Activated CD4-positive, alpha-beta T cell treated with anti-CD3 and anti-CD28 coated beads, Interleukin-2, amount 10 ng/mL, durations not matched to agents 24 days and 14 days (primary cell): ENCODE results near the gene C22orf23. TPM values are rescaled to one million over a fixed set of nuclear protein-coding genes. Genes with fewer than 3 reads are reported as not detected.

ENCODE experiments used
- DNase-seq: peaks from one replicate; pipeline ENCODE4 v3.0.0; 2022
- H3K27ac Mint-ChIP-seq: one replicate; pipeline ENCODE4 v1.8.0; 2022; ENCODE audit warnings: mild to moderate bottlenecking, mixed read lengths
- H3K27me3 Mint-ChIP-seq: one replicate; pipeline ENCODE4 v1.8.0; 2022; ENCODE audit warnings: mixed read lengths
- H3K36me3 Mint-ChIP-seq: one replicate; pipeline ENCODE4 v1.8.0; 2022; ENCODE audit warnings: low read depth, mild to moderate bottlenecking, mixed read lengths
- H3K4me1 Mint-ChIP-seq: one replicate; pipeline ENCODE4 v1.8.0; 2021; ENCODE audit warnings: mixed read lengths
- H3K4me3 Mint-ChIP-seq: one replicate; pipeline ENCODE4 v1.8.0; 2022; ENCODE audit warnings: mild to moderate bottlenecking, moderate library complexity, mixed read lengths
- H3K9me3 Mint-ChIP-seq: one replicate; pipeline ENCODE4 v1.8.0; 2021; ENCODE audit warnings: mixed read lengths
- intact Hi-C: fragments of 100-400 bp; cut with micrococcal nuclease; formaldehyde crosslinking; loops from one replicate; pipeline ENCODE4 v1.15.1; 2023
- total RNA-seq: library from RNA; stranded (reverse); gene quantifications from 2 replicates; pipeline ENCODE4 v1.2.3, GENCODE V29; 2022

The C22orf23 gene
- total RNA-seq, 1 donor from 2014 or later = 0.37 TPM

DNA sequence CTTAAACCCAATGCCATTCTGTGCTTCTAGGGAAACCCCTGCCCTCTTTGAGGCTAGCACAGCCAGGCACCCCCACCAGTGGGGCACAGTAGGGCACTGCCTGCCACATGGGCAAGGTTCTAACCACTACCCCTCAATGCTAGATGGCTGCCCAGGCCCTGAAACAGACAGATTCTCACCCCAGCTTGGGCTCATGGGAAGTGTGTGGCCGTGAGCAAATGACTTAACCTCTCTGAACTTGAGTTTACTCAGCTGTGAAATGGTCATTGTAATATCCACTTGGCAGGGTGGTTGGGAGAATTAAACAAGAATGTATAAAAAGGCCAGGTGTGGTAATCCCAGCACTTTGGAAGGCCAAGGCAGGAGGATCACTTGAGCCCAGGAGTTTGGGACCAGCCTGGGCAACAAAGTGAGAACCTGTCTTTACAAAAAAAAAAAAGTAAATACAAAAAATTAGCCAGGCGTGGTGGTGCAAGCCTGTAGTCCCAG is 22.4 kb downstream of the C22orf23 start:
- Mint-ChIP-seq H3K27ac (peak overlapping the region; percentile 40), H3K27me3 (no peaks in the 10 kb centered on the region), H3K4me1 (peaks cover 9% of the 10 kb centered on the region), H3K9me3 (no peaks in the 10 kb centered on the region), H3K36me3 (peaks cover 12% of the 10 kb centered on the region), H3K4me3 (no peak overlapping the region)
- DNase-seq = no peak
- intact Hi-C loops = loop anchor here (5.0 kb wide), 1 partner anchor 34 kb away; no protein-coding TSS in a partner anchor

DNA sequence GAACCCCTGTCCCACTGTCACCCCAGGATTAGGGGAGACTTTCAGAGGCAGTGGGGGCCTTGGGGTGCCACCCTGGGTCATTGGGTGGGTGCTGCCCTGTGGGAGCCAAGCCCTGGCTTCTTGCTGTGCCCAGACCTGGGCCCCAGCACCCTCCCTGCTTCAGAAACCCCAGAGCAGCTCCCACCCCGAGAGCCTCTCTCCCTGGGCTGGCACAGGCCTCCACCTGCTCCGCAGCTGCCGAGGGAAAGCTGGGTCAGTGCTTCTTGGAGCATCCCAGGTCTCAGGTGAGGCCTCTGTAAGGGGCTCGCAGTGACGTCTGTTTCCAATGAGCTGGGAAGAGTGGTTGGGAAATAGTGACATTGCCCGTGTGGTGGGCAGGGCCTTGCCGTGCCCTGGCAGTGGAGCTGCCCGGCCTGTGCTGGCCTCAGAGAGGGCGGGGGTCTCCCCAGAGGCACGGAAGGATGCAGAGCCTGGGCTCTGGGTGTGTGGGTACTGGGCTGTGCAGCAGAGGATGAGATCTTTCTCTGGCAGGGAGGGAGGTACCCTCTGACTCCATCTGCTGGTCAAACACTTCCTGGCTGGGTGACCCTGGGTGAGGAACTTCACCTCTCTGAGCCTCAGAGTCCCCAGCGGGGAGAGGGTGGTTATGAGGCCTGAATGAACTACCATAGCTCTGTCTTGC is 23.0 kb downstream of the C22orf23 start:
- Mint-ChIP-seq H3K27me3 (no peaks in the 10 kb centered on the region), H3K4me1 (peaks cover 9% of the 10 kb centered on the region), H3K36me3 (peaks cover 12% of the 10 kb centered on the region), H3K4me3 (no peak overlapping the region), H3K27ac (no peak overlapping the region), H3K9me3 (no peaks in the 10 kb centered on the region)
- intact Hi-C loops = loop anchor here (5.0 kb wide), 1 partner anchor 33 kb away; no protein-coding TSS in a partner anchor
- DNase-seq = peak; percentile 72

- Mint-ChIP-seq H3K4me1 (peaks cover 9% of the 10 kb centered on the region), H3K27ac (no peak overlapping the region), H3K4me3 (no peak overlapping the region), H3K9me3 (no peaks in the 10 kb centered on the region), H3K36me3 (peaks cover 12% of the 10 kb centered on the region), H3K27me3 (no peaks in the 10 kb centered on the region)
- intact Hi-C loops = no loop called here
- no peak for DNase-seq
Observed at GRCh38 chr22:37929390-37929789, 24.0 kb downstream of the C22orf23 start.

DNA sequence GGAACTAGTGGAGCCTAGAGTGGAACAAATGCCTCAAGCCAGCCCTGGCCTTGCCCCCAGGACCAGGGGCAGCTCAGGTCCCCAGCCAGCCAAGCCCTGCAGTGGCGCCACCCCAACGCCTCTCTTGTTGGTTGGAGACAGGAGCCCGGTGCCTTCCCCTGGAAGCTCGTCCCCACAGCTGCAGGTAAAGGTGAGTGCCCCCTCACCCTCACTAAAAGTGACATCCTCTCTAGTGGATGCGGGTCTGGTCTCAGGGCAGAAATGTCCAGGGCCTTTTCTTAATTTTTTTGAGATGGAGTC is 25.8 kb downstream of the C22orf23 start:
- Mint-ChIP-seq H3K9me3 (no peaks in the 10 kb centered on the region), H3K36me3 (peaks cover 14% of the 10 kb centered on the region), H3K27me3 (no peaks in the 10 kb centered on the region), H3K4me1 (no peaks in the 10 kb centered on the region), H3K4me3 (no peak overlapping the region), H3K27ac (no peak overlapping the region)
- no peak for DNase-seq
- intact Hi-C loops = no loop called here

GRCh38 chr22:37926771-37927636 is 26.4 kb downstream of the C22orf23 start:
- H3K27ac Mint-ChIP-seq = no peak overlapping the region
- no peak for DNase-seq
- no peak overlapping the region for H3K4me3 Mint-ChIP-seq

DNA sequence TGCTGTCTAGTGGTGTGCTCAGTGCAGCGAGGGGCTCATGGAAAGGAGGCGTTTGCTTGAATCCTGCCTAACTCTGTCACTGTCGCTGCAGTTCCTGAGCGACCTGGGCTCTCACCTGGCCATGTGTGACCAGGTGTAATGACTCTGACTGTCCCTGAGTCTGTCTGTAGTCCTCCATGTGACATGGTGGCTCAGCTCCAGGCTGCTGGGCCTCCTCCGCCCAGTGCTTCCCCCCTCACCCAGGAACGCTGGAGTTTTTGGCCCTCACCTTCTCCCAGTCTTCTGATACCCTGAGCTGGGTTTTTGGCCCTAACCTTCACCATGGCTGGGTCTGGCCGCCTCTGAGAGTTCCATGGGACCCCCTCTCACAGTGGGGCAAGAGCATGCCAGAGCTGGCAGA is 27.0 kb downstream of the C22orf23 start:
- Mint-ChIP-seq H3K4me3 (no peak overlapping the region), H3K9me3 (no peaks in the 10 kb centered on the region), H3K27ac (no peak overlapping the region), H3K4me1 (peaks cover 1% of the 10 kb centered on the region), H3K36me3 (peaks cover 15% of the 10 kb centered on the region), H3K27me3 (no peaks in the 10 kb centered on the region)
- no peak for DNase-seq
- intact Hi-C loops = no loop called here

More at GRCh38 chr22:37926771-37927636, 26.4 kb downstream of the C22orf23 start:
- H3K9me3 Mint-ChIP-seq = no peaks in the 10 kb centered on the region
- intact Hi-C loops = no loop called here
- no peaks in the 10 kb centered on the region for H3K27me3 Mint-ChIP-seq
- H3K36me3 Mint-ChIP-seq = peaks cover 12% of the 10 kb centered on the region
- no peaks in the 10 kb centered on the region for H3K4me1 Mint-ChIP-seq

- no peak for DNase-seq
- Mint-ChIP-seq H3K27me3 (no peaks in the 10 kb centered on the region), H3K4me3 (no peak overlapping the region), H3K4me1 (peaks cover 1% of the 10 kb centered on the region), H3K36me3 (peaks cover 15% of the 10 kb centered on the region), H3K27ac (no peak overlapping the region), H3K9me3 (no peaks in the 10 kb centered on the region)
- intact Hi-C loops = no loop called here
Observed at GRCh38 chr22:37925767-37926166, 27.6 kb downstream of the C22orf23 start.

DNA sequence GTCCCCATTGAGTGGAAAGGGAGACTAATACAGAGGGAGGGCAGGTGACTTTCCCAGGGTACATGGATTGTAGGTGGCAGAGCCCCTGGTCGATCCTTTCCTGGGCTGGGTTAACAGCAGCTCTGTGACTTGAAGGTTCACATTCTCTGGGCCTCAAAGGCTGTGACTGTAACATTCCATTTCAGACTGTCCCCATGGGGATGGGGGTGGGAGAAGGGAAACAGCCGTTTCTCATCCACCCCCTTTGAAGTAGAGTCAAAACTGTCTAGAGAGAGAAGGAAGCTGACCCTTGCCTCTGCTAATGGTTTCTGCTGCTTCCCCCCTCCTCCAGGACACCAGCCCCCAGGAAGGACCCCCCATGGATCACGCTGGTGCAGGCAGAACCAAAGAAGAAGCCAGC is 28.1 kb downstream of the C22orf23 start:
- no peaks in the 10 kb centered on the region for H3K9me3 Mint-ChIP-seq
- no peak for DNase-seq
- no peak overlapping the region for H3K27ac Mint-ChIP-seq
- H3K4me3 Mint-ChIP-seq = no peak overlapping the region
- no peaks in the 10 kb centered on the region for H3K27me3 Mint-ChIP-seq
- peaks cover 15% of the 10 kb centered on the region for H3K36me3 Mint-ChIP-seq
- H3K4me1 Mint-ChIP-seq = peaks cover 2% of the 10 kb centered on the region
- intact Hi-C loops = no loop called here

GRCh38 chr22:37924386-37925065 is 28.9 kb downstream of the C22orf23 start:
- H3K4me1 Mint-ChIP-seq = peaks cover 6% of the 10 kb centered on the region
- H3K36me3 Mint-ChIP-seq = peaks cover 19% of the 10 kb centered on the region
- DNase-seq = no peak
- no peak overlapping the region for H3K4me3 Mint-ChIP-seq
- no peaks in the 10 kb centered on the region for H3K27me3 Mint-ChIP-seq
- H3K9me3 Mint-ChIP-seq = no peaks in the 10 kb centered on the region
- intact Hi-C loops = no loop called here
- H3K27ac Mint-ChIP-seq = no peak overlapping the region

DNA sequence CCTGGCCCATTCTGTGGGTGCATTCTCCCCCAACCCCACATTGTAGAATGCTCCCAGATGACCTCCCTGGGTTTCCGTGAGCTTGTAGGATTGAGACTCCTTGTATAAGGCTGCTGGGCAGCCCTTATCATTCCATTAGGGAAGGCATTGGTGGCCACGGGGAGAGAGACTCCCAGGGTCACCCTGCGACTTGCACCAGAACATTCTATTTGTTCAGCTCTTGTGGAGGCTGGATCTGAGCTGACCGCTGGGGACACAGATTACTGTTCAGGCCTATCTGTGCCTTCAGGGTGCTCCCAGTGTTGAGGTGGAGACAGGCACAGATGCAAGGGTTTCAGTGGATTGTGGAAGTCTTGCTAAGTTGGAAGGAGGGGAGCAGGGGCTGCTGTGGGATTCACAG is 29.5 kb downstream of the C22orf23 start:
- no peak for DNase-seq
- peaks cover 16% of the 10 kb centered on the region for H3K36me3 Mint-ChIP-seq
- H3K9me3 Mint-ChIP-seq = no peaks in the 10 kb centered on the region
- H3K4me3 Mint-ChIP-seq = no peak overlapping the region
- no peak overlapping the region for H3K27ac Mint-ChIP-seq
- intact Hi-C loops = no loop called here
- H3K4me1 Mint-ChIP-seq = peaks cover 6% of the 10 kb centered on the region
- no peaks in the 10 kb centered on the region for H3K27me3 Mint-ChIP-seq

GRCh38 chr22:37922191-37922590 is 31.2 kb downstream of the C22orf23 start:
- intact Hi-C loops = no loop called here
- peaks cover 12% of the 10 kb centered on the region for H3K36me3 Mint-ChIP-seq
- no peak overlapping the region for H3K27ac Mint-ChIP-seq
- H3K4me1 Mint-ChIP-seq = peaks cover 8% of the 10 kb centered on the region
- no peaks in the 10 kb centered on the region for H3K9me3 Mint-ChIP-seq
- no peak overlapping the region for H3K4me3 Mint-ChIP-seq
- DNase-seq = no peak
- no peaks in the 10 kb centered on the region for H3K27me3 Mint-ChIP-seq

DNA sequence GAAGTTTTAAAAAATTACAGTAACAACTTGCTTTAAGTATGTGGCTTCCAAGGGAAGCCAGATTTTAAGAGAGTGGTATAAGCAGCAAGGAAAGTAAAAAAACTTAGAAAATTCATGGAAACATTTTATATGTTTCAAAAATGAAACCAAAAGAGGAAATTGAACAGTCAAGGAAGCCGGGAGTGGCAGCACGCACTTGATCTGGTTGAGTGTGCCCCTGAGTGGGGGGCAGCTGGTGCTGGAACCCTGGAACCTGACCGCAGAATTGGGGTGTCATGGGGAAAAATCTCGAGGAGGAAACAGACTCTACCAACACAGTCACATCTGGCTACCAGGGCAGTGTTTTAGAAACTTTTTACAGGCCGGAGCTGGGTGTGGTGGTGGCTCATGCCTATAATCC is 33.3 kb downstream of the C22orf23 start:
- Mint-ChIP-seq H3K4me3 (peak overlapping the region; percentile 72), H3K4me1 (peaks cover 8% of the 10 kb centered on the region), H3K9me3 (no peaks in the 10 kb centered on the region), H3K36me3 (peaks cover 16% of the 10 kb centered on the region), H3K27ac (peak overlapping the region; percentile 93), H3K27me3 (no peaks in the 10 kb centered on the region)
- intact Hi-C loops = no loop called here
- peak; percentile 67 for DNase-seq

- H3K4me3 Mint-ChIP-seq = no peak overlapping the region
- peaks cover 18% of the 10 kb centered on the region for H3K36me3 Mint-ChIP-seq
- peaks cover 8% of the 10 kb centered on the region for H3K4me1 Mint-ChIP-seq
- intact Hi-C loops = no loop called here
- peak overlapping the region; percentile 20 for H3K27ac Mint-ChIP-seq
- DNase-seq = no peak
- no peaks in the 10 kb centered on the region for H3K27me3 Mint-ChIP-seq
- H3K9me3 Mint-ChIP-seq = no peaks in the 10 kb centered on the region
Observed at GRCh38 chr22:37918580-37919270, 34.7 kb downstream of the C22orf23 start.
